Gastrocnemius medialis (tissue), 4 donors: ENCODE data around the gene SP100. TPM values are rescaled to one million over a fixed set of nuclear protein-coding genes. Genes with fewer than 3 reads are reported as not detected.

ENCODE experiments used
- ATAC-seq, 2 donors: fragments of 150-250 bp; one replicate each; pipeline ENCODE4 v1.9.1; 2016
- DNase-seq, 2 donors: peaks; one replicate each; pipeline ENCODE4 v3.0.0-alpha.2; 2019
- H3K27ac ChIP-seq, 4 donors: fragments of 200-600 bp; sonication (generic); 1 replicate in 1 of 4; 2 replicates in 3 of 4; pipeline ENCODE4 v1.5.1; 2016 to 2018; ENCODE audit warnings: mild to moderate bottlenecking in 2 of 4, moderate library complexity in 1 of 4
- H3K27me3 ChIP-seq, 3 donors: fragments of 200-600 bp; sonication (generic) in 2 of 3; 1 replicate in 1 of 3; 2 replicates in 2 of 3; pipeline versions ENCODE4 v1.5.1 to v1.6.0; 2016 to 2019; ENCODE audit warnings: mild to moderate bottlenecking in 1 of 3, moderate library complexity in 1 of 3
- H3K36me3 ChIP-seq, 2 donors: fragments of 200-600 bp; sonication (generic) in 1 of 2; one replicate each; pipeline ENCODE4 v1.5.1; 2017 to 2018
- H3K4me1 ChIP-seq, 2 donors: fragments of 200-600 bp; sonication (generic) in 1 of 2; one replicate each; pipeline ENCODE4 v1.5.1; 2016 to 2017; ENCODE audit warnings: mild to moderate bottlenecking in 2 of 2
- H3K4me3 ChIP-seq, 4 donors: fragments of 200-600 bp; sonication (generic) in 3 of 4; 1 replicate in 1 of 4; 2 replicates in 3 of 4; pipeline ENCODE4 v1.5.1; 2016 to 2019; ENCODE audit warnings: mild to moderate bottlenecking in 2 of 4
- H3K9me3 ChIP-seq, 3 donors: fragments of 200-600 bp; sonication (generic) in 2 of 3; 1 replicate in 1 of 3; 2 replicates in 2 of 3; pipeline ENCODE4 v1.5.1; 2016 to 2019
- POLR2A ChIP-seq, 2 donors: fragments of 450-650 bp; IDR thresholded peaks; one replicate each; pipeline ENCODE4 v1.6.1; 2017; ENCODE audit warnings: antibody characterized with exemption in 2 of 2, mild to moderate bottlenecking in 2 of 2, moderate library complexity in 2 of 2
- in situ Hi-C, 4 donors: fragments of 200-750 bp; cut with MboI; loops; one replicate each; pipeline versions ENCODE4 v1.15.0 to v1.8.0; 2017; ENCODE audit warnings: low sequenced_read_pairs in 4 of 4
- intact Hi-C: fragments of 100-400 bp; cut with DNase I; formaldehyde crosslinking; loops from one replicate; pipeline ENCODE4 v1.15.1; 2023; ENCODE audit warnings: low total_unique reads
- total RNA-seq, 4 donors: library from RNA; depleted of rRNA; stranded (reverse); fragments of >200 nt; gene quantifications; one replicate each; pipeline versions ENCODE4 v1.1.0 to v1.2.3, GENCODE V29; 2016
- TF ChIP-seq, protein P1 (sequence below), 5 experiments: fragments of 450-650 bp in 3 of 5; fragments of 200-600 bp in 2 of 5; sonication (generic) in 2 of 5; IDR thresholded peaks in 4 of 5; conservative IDR thresholded peaks in 1 of 5; 1 replicate in 4 of 5; 2 replicates in 1 of 5; pipeline ENCODE4 v1.5.1; 2016 to 2019; ENCODE audit warnings: antibody characterized with exemption in 5 of 5, mild to moderate bottlenecking in 3 of 5, moderate library complexity in 3 of 5

The SP100 gene
- total RNA-seq, 4 donors from 2014 or later: 18.2 to 30.7 (median 19.5) TPM

DNA sequence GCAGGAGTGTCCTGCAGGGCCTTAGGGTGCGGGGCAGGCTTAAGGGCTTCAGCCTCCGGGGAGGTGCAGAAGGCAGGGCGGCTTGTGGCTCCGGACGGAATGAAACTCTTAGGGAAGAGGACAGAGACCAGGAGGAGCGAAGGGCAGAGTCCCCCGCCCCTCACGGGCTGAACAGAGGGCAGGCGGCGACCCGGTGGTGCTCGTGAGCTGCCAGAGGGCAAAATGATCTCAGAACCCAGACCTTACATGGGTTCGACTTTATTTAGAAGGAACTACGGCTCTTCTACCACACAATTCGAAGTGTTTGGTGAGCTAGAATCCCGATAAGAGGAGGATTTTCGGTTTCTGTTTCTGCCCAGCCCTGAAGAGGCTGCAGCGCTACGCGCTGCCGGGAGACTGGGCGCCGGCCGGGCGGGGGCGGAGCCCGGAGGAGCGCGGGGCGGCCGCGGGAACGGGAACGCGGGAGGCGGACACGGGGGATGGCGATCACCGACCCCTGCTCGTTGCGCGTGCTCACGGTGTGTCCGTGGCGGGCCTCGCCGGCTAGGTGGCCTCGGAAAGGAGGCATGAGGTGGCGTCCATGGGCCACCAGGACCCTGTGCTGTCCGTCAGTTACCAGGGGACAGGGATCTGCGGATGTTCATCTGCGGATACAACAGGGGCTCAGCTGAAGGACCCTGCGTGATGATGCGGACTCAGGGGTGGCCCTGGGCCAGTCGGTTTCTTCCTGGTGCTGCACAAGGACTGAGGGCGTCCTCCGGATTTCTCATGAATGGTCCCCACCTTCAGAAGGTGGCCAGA, 4.2 kb upstream of the SP100 start:
- Histone ChIP-seq H3K27me3 (no peaks in the 10 kb centered on the region), H3K27ac (peak overlapping the region; percentile 72 to 86 (median 83)), H3K4me1 (peaks cover 13 to 18% of the 10 kb centered on the region in 2 donors), H3K9me3 (no peaks in the 10 kb centered on the region), H3K36me3 (no peaks in the 10 kb centered on the region), H3K4me3 (peak overlapping the region; percentile 70 to 78 (median 76))
- in situ Hi-C loops: no loop called here
- intact Hi-C loops: loop anchor here (10.0 kb wide), 2 partner anchors 187 to 383 kb away; partner anchors contain the start of gene SP140
- TF ChIP-seq, protein P1, sequence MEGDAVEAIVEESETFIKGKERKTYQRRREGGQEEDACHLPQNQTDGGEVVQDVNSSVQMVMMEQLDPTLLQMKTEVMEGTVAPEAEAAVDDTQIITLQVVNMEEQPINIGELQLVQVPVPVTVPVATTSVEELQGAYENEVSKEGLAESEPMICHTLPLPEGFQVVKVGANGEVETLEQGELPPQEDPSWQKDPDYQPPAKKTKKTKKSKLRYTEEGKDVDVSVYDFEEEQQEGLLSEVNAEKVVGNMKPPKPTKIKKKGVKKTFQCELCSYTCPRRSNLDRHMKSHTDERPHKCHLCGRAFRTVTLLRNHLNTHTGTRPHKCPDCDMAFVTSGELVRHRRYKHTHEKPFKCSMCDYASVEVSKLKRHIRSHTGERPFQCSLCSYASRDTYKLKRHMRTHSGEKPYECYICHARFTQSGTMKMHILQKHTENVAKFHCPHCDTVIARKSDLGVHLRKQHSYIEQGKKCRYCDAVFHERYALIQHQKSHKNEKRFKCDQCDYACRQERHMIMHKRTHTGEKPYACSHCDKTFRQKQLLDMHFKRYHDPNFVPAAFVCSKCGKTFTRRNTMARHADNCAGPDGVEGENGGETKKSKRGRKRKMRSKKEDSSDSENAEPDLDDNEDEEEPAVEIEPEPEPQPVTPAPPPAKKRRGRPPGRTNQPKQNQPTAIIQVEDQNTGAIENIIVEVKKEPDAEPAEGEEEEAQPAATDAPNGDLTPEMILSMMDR (IDR thresholded peaks at IDR 0.05 in 4 of 5, conservative IDR thresholded peaks at IDR 0.05 in 1 of 5): no peak
- TF ChIP-seq POLR2A (IDR thresholded peaks at IDR 0.05): peak; percentile 26 to 43
- DNase-seq: peak in 1 of 2 donors; percentile 43
- peak; percentile 63 to 69 for ATAC-seq

DNA sequence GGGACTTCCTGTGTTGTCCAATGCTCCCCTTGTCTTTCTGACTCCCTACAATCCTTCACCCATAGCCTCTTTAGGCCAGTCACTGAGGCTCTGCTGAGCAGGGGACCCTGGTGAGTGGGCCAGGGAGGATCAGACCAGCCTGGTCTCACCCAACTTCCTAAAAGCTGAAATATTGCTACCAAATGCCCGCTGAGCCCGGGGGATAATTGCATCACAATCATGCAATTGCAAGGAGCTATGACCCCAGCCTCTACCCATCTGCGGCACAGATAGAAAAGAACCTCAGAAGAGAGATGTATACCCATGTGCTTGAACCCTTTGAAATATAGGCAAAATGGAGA, 3.7 kb upstream of the SP100 start:
- peak overlapping the region; percentile 72 to 86 (median 83) for H3K27ac ChIP-seq
- in situ Hi-C loops (no loop called here), intact Hi-C loops (loop anchor here (10.0 kb wide), 2 partner anchors 188 to 382 kb away; partner anchors contain the start of gene SP140)
- H3K27me3 ChIP-seq: no peaks in the 10 kb centered on the region
- H3K36me3 ChIP-seq: no peaks in the 10 kb centered on the region
- TF ChIP-seq, protein P1 (IDR thresholded peaks at IDR 0.05 in 4 of 5, conservative IDR thresholded peaks at IDR 0.05 in 1 of 5): no peak
- no peak for TF ChIP-seq POLR2A (IDR thresholded peaks at IDR 0.05)
- peak overlapping the region; percentile 70 to 78 (median 76) for H3K4me3 ChIP-seq
- ATAC-seq: no peak
- no peaks in the 10 kb centered on the region for H3K9me3 ChIP-seq
- DNase-seq: no peak
- peaks cover 16 to 18% of the 10 kb centered on the region in 2 donors for H3K4me1 ChIP-seq

DNA sequence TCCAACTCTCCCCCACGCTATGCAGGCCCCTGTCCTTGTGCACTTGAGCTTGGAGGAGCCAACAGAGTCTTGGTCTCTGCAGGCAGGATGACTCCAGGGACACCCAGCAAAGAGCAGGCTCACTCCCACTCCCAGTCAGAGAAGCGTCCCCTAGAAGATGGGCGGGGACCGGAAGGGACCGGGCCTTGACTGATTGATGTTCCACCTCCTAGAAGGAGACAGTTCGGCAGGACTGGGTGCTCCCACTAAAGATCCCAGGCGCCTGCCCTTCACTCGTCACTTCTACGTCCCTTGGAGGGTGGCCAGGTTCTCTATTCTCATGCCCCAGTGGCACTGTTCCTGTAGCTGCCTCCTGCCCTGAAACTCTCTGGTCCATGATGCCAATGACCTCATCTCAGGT, 3.2 kb upstream of the SP100 start:
- H3K4me3 ChIP-seq: no peak overlapping the region
- H3K9me3 ChIP-seq: no peaks in the 10 kb centered on the region
- no peaks in the 10 kb centered on the region for H3K27me3 ChIP-seq
- intact Hi-C loops: loop anchor here (10.0 kb wide), 2 partner anchors 188 to 382 kb away; partner anchors contain the start of gene SP140
- peaks cover 16 to 23% of the 10 kb centered on the region in 2 donors for H3K4me1 ChIP-seq
- H3K36me3 ChIP-seq: no peaks in the 10 kb centered on the region
- in situ Hi-C loops: no loop called here
- H3K27ac ChIP-seq: no peak overlapping the region
- DNase-seq: no peak
- no peak for ATAC-seq
- TF ChIP-seq, protein P1 (IDR thresholded peaks at IDR 0.05 in 4 of 5, conservative IDR thresholded peaks at IDR 0.05 in 1 of 5): no peak
- no peak for TF ChIP-seq POLR2A (IDR thresholded peaks at IDR 0.05)

DNA sequence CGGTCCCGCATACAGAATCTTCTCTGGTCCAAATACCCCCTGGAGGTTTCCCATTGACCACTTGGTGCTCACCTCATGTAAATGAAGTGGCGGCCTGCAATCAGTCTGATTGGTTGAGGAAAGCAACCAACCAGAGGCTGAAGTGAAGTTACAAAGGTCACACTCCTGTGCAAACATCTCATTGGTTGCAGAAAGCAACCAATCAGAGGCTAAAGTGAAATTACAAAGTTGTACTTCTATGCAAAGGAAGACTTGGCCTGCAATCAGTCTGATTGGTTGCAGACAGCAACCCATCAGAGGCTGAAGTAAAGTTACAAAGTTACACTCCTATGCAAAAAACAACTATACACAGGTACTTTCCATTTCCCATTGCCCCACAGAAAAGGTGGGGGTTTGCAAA, 2.5 kb upstream of the SP100 start:
- intact Hi-C loops (loop anchor here (10.0 kb wide), 2 partner anchors 189 to 381 kb away; partner anchors contain the start of gene SP140), in situ Hi-C loops (no loop called here)
- no peaks in the 10 kb centered on the region for H3K36me3 ChIP-seq
- no peaks in the 10 kb centered on the region for H3K27me3 ChIP-seq
- H3K4me1 ChIP-seq: peaks cover 16 to 28% of the 10 kb centered on the region in 2 donors
- no peaks in the 10 kb centered on the region for H3K9me3 ChIP-seq
- ATAC-seq (no peak), DNase-seq (no peak)
- TF ChIP-seq POLR2A (IDR thresholded peaks at IDR 0.05): no peak
- TF ChIP-seq, protein P1 (IDR thresholded peaks at IDR 0.05 in 4 of 5, conservative IDR thresholded peaks at IDR 0.05 in 1 of 5): no peak
- H3K4me3 ChIP-seq: no peak overlapping the region
- H3K27ac ChIP-seq: no peak overlapping the region
